ENCODE data around the gene MKRN3.

DNA sequence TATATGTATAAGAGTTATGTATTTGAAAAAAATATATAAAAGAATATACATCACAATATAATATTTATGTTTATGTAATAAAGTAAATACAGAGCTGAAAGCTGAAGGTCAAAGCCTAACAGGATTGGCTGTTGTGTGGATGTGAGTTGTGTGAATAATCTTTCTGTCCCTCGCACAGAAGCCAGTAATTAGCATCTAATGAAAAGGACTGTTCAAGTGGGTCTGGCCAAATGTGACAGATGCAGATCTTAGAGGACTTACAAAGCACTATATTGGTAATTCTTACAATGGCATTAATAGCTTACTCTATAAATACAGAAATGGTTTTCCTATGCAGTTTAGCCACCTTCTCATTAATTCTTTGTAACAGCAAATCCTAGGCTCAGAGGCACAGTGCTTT is 2.4 kb downstream of the MKRN3 start:
- TF ChIP-seq, protein P1, sequence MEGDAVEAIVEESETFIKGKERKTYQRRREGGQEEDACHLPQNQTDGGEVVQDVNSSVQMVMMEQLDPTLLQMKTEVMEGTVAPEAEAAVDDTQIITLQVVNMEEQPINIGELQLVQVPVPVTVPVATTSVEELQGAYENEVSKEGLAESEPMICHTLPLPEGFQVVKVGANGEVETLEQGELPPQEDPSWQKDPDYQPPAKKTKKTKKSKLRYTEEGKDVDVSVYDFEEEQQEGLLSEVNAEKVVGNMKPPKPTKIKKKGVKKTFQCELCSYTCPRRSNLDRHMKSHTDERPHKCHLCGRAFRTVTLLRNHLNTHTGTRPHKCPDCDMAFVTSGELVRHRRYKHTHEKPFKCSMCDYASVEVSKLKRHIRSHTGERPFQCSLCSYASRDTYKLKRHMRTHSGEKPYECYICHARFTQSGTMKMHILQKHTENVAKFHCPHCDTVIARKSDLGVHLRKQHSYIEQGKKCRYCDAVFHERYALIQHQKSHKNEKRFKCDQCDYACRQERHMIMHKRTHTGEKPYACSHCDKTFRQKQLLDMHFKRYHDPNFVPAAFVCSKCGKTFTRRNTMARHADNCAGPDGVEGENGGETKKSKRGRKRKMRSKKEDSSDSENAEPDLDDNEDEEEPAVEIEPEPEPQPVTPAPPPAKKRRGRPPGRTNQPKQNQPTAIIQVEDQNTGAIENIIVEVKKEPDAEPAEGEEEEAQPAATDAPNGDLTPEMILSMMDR (IDR thresholded peaks at IDR 0.05; ENCODE audit: extremely low read depth in 1 of 2, insufficient read depth in 1 of 2, low read depth in 1 of 2, low read length in 2 of 2) = no peak
- TF ChIP-seq EZH2 (IDR thresholded peaks at IDR 0.05; ENCODE audit: borderline replicate concordance, low read depth, low read length, severe bottlenecking) = no peak

Data from endothelial cell of umbilical vein (primary cell).